Astrocyte (in vitro differentiated cells and primary cell): Measurements from ENCODE around the gene ZDHHC1.

Source experiments
- CTCF ChIP-seq: IDR thresholded peaks from 2 replicates; pipeline ENCODE4 v1.5.1; 2011; ENCODE audit warnings: low read depth, mild to moderate bottlenecking, inconsistent platforms, low read length, moderate library complexity; ENCODE audit not compliant: insufficient read depth
- EZH2 ChIP-seq: IDR thresholded peaks from 2 replicates; pipeline ENCODE4 v1.6.1; 2012; ENCODE audit warnings: mild to moderate bottlenecking, low read length, inconsistent platforms; ENCODE audit not compliant: insufficient read depth

GRCh38 chr16:67404740-67405226 lies 11.5 kb downstream of the ZDHHC1 start:
- TF ChIP-seq CTCF (no peak), EZH2 (no peak)
